Mammary epithelial cell (primary cell): Measurements from ENCODE around the gene USP37.

Source experiments
- CTCF ChIP-seq, 2 donors: IDR thresholded peaks in 1 of 2; conservative IDR thresholded peaks in 1 of 2; 2 replicates each; pipeline ENCODE4 v1.5.1; 2011 to 2012; ENCODE audit warnings: inconsistent platforms in 2 of 2, low read length in 2 of 2, mild to moderate bottlenecking in 2 of 2, control low read depth in 1 of 2, low read depth in 1 of 2; ENCODE audit not compliant: insufficient read depth in 1 of 2; ENCODE audit errors: extremely low read depth in 1 of 2
- EZH2 ChIP-seq: IDR thresholded peaks from 2 replicates; pipeline ENCODE4 v1.6.1; 2012; ENCODE audit warnings: low read length, inconsistent platforms, borderline replicate concordance

GRCh38 chr2:218436992-218437391 is 131.2 kb downstream of the USP37 start:
- TF ChIP-seq CTCF (conservative IDR thresholded peaks at IDR 0.05 in 1 of 2, IDR thresholded peaks at IDR 0.05 in 1 of 2; ENCODE audit: extremely low read depth in 1 of 2, insufficient read depth in 1 of 2, low read depth in 1 of 2, low read length in 2 of 2) (no peak), EZH2 (no peak)
